GM12878 (cell line): ENCODE data around the gene MAP2K2.

Experiments
- CEBPB ChIP-seq, 2 experiments: fragments of 150-350 bp in 1 of 2; IDR thresholded peaks; 2 replicates each; pipeline ENCODE4 v1.6.1; 2012 to 2014; ENCODE audit warnings: low read depth in 2 of 2, low read length in 2 of 2, borderline replicate concordance in 1 of 2, inconsistent platforms in 1 of 2
- CHD4 ChIP-seq: fragments of 200-600 bp; sonication (generic); IDR thresholded peaks from 2 replicates; pipeline ENCODE4 v1.6.1; 2016; ENCODE audit warnings: mild to moderate bottlenecking
- CTCF ChIP-seq, 3 experiments: IDR thresholded peaks in 2 of 3; conservative IDR thresholded peaks in 1 of 3; 2 replicates each; pipeline ENCODE4 v1.5.1; 2011; ENCODE audit warnings: low read depth in 3 of 3, low read length in 3 of 3, mild to moderate bottlenecking in 3 of 3, control low read depth in 2 of 3, moderate library complexity in 2 of 3, inconsistent platforms in 1 of 3, mixed read lengths in 1 of 3; ENCODE audit not compliant: control insufficient read depth in 2 of 3, insufficient read depth in 1 of 3; ENCODE audit errors: extremely low read depth in 1 of 3
- KDM1A ChIP-seq: fragments of 200-600 bp; sonication (generic); IDR thresholded peaks from 2 replicates; pipeline ENCODE4 v1.6.1; 2016; ENCODE audit warnings: borderline replicate concordance
- NFIC ChIP-seq: IDR thresholded peaks from 2 replicates; pipeline ENCODE4 v1.6.1; 2012; ENCODE audit warnings: low read depth, mild to moderate bottlenecking, inconsistent platforms, low read length, moderate library complexity
- NR2C2 ChIP-seq: IDR thresholded peaks from 2 replicates; pipeline ENCODE4 v1.6.1; 2011; ENCODE audit warnings: borderline replicate concordance, low read depth; ENCODE audit not compliant: control insufficient read depth, insufficient read length
- POLR2A ChIP-seq: IDR thresholded peaks from 2 replicates; pipeline ENCODE4 v1.6.1; 2011; ENCODE audit warnings: low read depth, mild to moderate bottlenecking, low read length
- POLR2AphosphoS2 ChIP-seq: IDR thresholded peaks from 2 replicates; pipeline ENCODE4 v1.6.1; 2011; ENCODE audit warnings: low read depth, mild to moderate bottlenecking, low read length, improper control_type of control experiment, moderate library complexity
- RAD21 ChIP-seq: IDR thresholded peaks from 2 replicates; pipeline ENCODE4 v1.6.1; 2011; ENCODE audit warnings: mild to moderate bottlenecking, low read depth, low read length, moderate library complexity; ENCODE audit not compliant: insufficient read depth
- TAF1 ChIP-seq: IDR thresholded peaks from 2 replicates; pipeline ENCODE4 v1.6.1; 2011; ENCODE audit warnings: mild to moderate bottlenecking, low read depth, low read length, borderline replicate concordance
- YY1 ChIP-seq: IDR thresholded peaks from 2 replicates; pipeline ENCODE4 v1.6.1; 2011; ENCODE audit warnings: low read depth, mild to moderate bottlenecking, low read length
- ZNF274 ChIP-seq: IDR thresholded peaks from one replicate; pipeline ENCODE4 v1.8.0; 2011; ENCODE audit not compliant: insufficient read length, insufficient read depth

- TF ChIP-seq POLR2A: no peak
- no peak for TF ChIP-seq CHD4
- no peak for TF ChIP-seq CEBPB (IDR thresholded peaks at IDR 0.05; ENCODE audit: borderline replicate concordance in 1 of 2, low read depth in 2 of 2, low read length in 2 of 2)
- TF ChIP-seq CTCF (IDR thresholded peaks at IDR 0.05 in 2 of 3, conservative IDR thresholded peaks at IDR 0.05 in 1 of 3; ENCODE audit: control insufficient read depth in 2 of 3, extremely low read depth in 1 of 3, insufficient read depth in 1 of 3, low read depth in 3 of 3, low read length in 3 of 3): no peak
- no peak for TF ChIP-seq NFIC
- TF ChIP-seq ZNF274: no peak
- TF ChIP-seq TAF1: no peak
- TF ChIP-seq KDM1A: no peak
- no peak for TF ChIP-seq NR2C2
- TF ChIP-seq RAD21: no peak
- TF ChIP-seq YY1: no peak
- no peak for TF ChIP-seq POLR2AphosphoS2
These were observed 27.7 kb downstream of the MAP2K2 start for GRCh38 chr19:4096049-4096892.
